ENCODE results near the gene CYP27B1. TPM values are rescaled to one million over a fixed set of nuclear protein-coding genes. Genes with fewer than 3 reads are reported as not detected.

The CYP27B1 gene
- total and polyA plus RNA-seq, 10 donors: 0.20 to 1.5 (median 0.47) TPM

- Histone ChIP-seq H3K36me3 (peaks cover 0 to 65% (median 21%) of the 10 kb centered on the region in 6 donors), H3K4me1 (peaks cover 17 to 88% (median 62%) of the 10 kb centered on the region in 6 donors), H3K27me3 (replicated peaks in 1 of 7) (peaks cover 0 to 59% (median 22%) of the 10 kb centered on the region in 7 donors), H3K4me3 (peak within 1 kb of the TSS in 5 of 8 donors; percentile 12 to 53 (median 21)), H3K27ac (peak within 1 kb of the TSS in 1 of 8 donors; percentile 90), H3K9me3 (no peaks in the 10 kb centered on the region)
- intact Hi-C loops (cut with DNase I; ENCODE audit: low total_unique reads): no loop called here
- TF ChIP-seq POLR2A (IDR thresholded peaks at IDR 0.05): no peak
- WGBS, 5 donors: 46 to 68% (median 53%) methylated on average over 30 to 36 of the region's 36 CpGs
- peak; percentile 73 for DNase-seq
These were observed 28.1 kb downstream of the CYP27B1 start, which contains the start of gene AGAP2 for GRCh38 chr12:57738661-57739237. Gene AGAP2 (minus strand): TSS chr12:57738742. CDS start chr12:57738246, 496 bp downstream.

- TF ChIP-seq POLR2AphosphoS5 (IDR thresholded peaks at IDR 0.05) (peak in 1 of 3 donors; percentile 31), POLR2A (IDR thresholded peaks at IDR 0.05) (no peak), CTCF (IDR thresholded peaks at IDR 0.05 in 8 of 11, conservative IDR thresholded peaks at IDR 0.05 in 3 of 11) (peak in 2 of 11 experiments; percentile 21 to 28)
- H3K9me3 ChIP-seq: no peaks in the 10 kb centered on the region
- H3K4me1 ChIP-seq: peaks cover 16 to 78% (median 59%) of the 10 kb centered on the region in 6 donors
- peaks cover 0 to 75% (median 31%) of the 10 kb centered on the region in 6 donors for H3K36me3 ChIP-seq
- H3K4me3 ChIP-seq: peak overlapping the region in 5 of 8 donors; percentile 12 to 53 (median 21)
- no peak overlapping the region for H3K27ac ChIP-seq
- intact Hi-C loops (cut with DNase I; ENCODE audit: low total_unique reads): no loop called here
- H3K27me3 ChIP-seq (replicated peaks in 1 of 7): peaks cover 0 to 62% (median 22%) of the 10 kb centered on the region in 7 donors
- peak; percentile 69 for DNase-seq
- WGBS, 5 donors: 57 to 82% (median 70%) methylated on average over 75 to 110 of the region's 110 CpGs
These were observed 29.1 kb downstream of the CYP27B1 start for GRCh38 chr12:57737467-57738460.

- peaks cover 0 to 65% (median 22%) of the 10 kb centered on the region in 7 donors for H3K27me3 ChIP-seq (replicated peaks in 1 of 7)
These were observed 30.0 kb downstream of the CYP27B1 start for GRCh38 chr12:57736741-57737466.

More at GRCh38 chr12:57736741-57737466, 30.0 kb downstream of the CYP27B1 start:
- Histone ChIP-seq H3K36me3 (peaks cover 0 to 84% (median 39%) of the 10 kb centered on the region in 6 donors), H3K27ac (no peak overlapping the region), H3K4me3 (peak overlapping the region in 4 of 8 donors; percentile 12 to 53 (median 23)), H3K4me1 (peaks cover 13 to 69% (median 52%) of the 10 kb centered on the region in 6 donors), H3K9me3 (no peaks in the 10 kb centered on the region)
- no peak for TF ChIP-seq CTCF (IDR thresholded peaks at IDR 0.05 in 8 of 11, conservative IDR thresholded peaks at IDR 0.05 in 3 of 11)
- intact Hi-C loops (cut with DNase I; ENCODE audit: low total_unique reads): no loop called here
- DNase-seq: peak; percentile 74
- 51 to 87% (median 73%) methylated on average over 29 to 31 of the region's 31 CpGs for WGBS, 5 donors
